ENCODE results near the gene KIF18A.

The KIF18A gene

DNA sequence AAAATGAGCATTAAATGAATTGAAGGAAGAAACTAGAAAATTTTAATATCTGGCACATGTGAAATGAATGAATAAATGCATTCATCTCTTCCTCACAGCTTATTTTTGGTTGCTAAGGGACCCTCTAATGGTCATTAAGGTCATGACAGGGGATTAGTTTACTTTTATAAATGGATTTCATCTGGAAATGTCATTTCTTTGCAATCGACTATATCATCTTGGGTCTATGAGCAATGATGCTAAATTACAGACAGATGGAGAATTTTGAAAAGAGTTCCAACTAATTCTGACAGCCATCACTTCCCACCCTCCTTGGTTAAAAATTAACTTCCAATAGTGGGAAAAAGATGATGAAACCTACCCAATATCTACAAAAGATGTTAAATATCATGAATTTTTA, 98.0 kb downstream of the KIF18A start:
- no peaks in the 10 kb centered on the region for H3K4me1 ChIP-seq
- no peak for DNase-seq
- TF ChIP-seq, protein P1, sequence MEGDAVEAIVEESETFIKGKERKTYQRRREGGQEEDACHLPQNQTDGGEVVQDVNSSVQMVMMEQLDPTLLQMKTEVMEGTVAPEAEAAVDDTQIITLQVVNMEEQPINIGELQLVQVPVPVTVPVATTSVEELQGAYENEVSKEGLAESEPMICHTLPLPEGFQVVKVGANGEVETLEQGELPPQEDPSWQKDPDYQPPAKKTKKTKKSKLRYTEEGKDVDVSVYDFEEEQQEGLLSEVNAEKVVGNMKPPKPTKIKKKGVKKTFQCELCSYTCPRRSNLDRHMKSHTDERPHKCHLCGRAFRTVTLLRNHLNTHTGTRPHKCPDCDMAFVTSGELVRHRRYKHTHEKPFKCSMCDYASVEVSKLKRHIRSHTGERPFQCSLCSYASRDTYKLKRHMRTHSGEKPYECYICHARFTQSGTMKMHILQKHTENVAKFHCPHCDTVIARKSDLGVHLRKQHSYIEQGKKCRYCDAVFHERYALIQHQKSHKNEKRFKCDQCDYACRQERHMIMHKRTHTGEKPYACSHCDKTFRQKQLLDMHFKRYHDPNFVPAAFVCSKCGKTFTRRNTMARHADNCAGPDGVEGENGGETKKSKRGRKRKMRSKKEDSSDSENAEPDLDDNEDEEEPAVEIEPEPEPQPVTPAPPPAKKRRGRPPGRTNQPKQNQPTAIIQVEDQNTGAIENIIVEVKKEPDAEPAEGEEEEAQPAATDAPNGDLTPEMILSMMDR (IDR thresholded peaks at IDR 0.05; ENCODE audit: low read depth, low read length): no peak
- no peaks in the 10 kb centered on the region for H3K9me3 ChIP-seq
- H3K4me3 ChIP-seq (ENCODE audit: low read depth, low read length): no peak overlapping the region
- H3K27me3 ChIP-seq: no peaks in the 10 kb centered on the region
- H3K36me3 ChIP-seq: no peaks in the 10 kb centered on the region

DNA sequence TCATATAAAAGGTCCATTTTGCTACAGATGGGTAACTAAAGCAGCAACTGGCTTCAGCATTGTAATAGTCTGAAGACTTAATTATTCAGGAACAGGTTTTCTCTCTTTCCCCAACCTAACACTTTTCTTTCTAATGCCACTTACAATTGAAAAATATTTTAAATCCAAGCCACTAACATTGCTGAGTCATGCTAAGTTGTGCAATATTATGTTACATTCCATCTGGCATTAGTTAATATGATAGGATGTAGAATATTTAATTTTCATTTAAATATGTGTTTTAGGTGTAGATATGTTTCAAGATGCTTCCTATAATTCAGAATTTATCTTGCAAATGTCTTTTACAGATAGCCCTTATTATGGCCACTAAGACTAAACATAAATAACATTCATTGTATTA, 98.6 kb downstream of the KIF18A start:
- no peaks in the 10 kb centered on the region for H3K4me1 ChIP-seq
- no peaks in the 10 kb centered on the region for H3K36me3 ChIP-seq
- H3K9me3 ChIP-seq: no peaks in the 10 kb centered on the region
- no peak for DNase-seq
- H3K27me3 ChIP-seq: no peaks in the 10 kb centered on the region
- TF ChIP-seq, protein P1 (IDR thresholded peaks at IDR 0.05; ENCODE audit: low read depth, low read length): no peak
- H3K4me3 ChIP-seq (ENCODE audit: low read depth, low read length): no peak overlapping the region

DNA sequence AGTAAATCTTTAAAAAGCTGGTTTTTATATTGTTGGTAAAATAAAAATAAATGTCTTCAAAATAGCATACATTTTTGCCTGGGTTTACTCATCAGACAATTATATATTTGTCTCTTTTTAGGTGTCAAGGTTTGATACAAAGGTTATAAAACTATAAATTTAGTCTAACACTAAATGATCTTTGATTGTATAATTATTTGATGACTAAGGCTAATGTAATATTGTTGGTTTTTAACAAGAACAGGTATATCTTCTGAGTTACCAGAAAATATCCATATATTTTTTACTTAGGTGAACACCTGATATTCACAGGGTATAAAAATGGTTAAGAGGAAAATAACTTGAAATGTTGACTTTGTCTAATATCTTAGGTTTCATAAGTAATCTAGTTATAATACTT, 104.3 kb downstream of the KIF18A start:
- Histone ChIP-seq H3K4me1 (no peaks in the 10 kb centered on the region), H3K36me3 (no peaks in the 10 kb centered on the region), H3K4me3 (ENCODE audit: low read depth, low read length) (no peak overlapping the region), H3K27me3 (no peaks in the 10 kb centered on the region), H3K9me3 (no peaks in the 10 kb centered on the region)
- TF ChIP-seq, protein P1 (IDR thresholded peaks at IDR 0.05; ENCODE audit: low read depth, low read length): no peak
- no peak for DNase-seq

DNA sequence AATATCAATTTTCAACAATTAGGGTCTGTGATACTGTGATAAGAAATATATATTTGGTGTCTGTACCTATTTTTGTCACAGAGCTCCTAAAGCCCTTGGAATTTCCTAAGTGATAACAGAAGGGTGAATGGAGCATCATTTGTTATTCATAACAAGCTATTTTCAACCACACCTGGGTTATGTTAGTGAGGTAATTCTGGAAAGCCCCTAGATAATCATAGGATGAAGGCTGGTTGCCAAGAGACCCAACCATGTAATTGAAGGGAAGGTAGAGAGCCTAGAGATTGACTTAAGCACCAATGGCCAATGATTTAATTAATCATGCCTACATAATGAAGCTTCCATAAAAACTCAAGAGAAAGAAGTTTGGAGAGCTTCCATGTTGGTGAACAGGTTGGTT, 109.4 kb downstream of the KIF18A start:
- Histone ChIP-seq H3K27me3 (no peaks in the 10 kb centered on the region), H3K36me3 (no peaks in the 10 kb centered on the region), H3K4me1 (no peaks in the 10 kb centered on the region), H3K4me3 (ENCODE audit: low read depth, low read length) (no peak overlapping the region), H3K9me3 (no peaks in the 10 kb centered on the region)
- TF ChIP-seq, protein P1 (IDR thresholded peaks at IDR 0.05; ENCODE audit: low read depth, low read length): no peak
- DNase-seq: no peak

DNA sequence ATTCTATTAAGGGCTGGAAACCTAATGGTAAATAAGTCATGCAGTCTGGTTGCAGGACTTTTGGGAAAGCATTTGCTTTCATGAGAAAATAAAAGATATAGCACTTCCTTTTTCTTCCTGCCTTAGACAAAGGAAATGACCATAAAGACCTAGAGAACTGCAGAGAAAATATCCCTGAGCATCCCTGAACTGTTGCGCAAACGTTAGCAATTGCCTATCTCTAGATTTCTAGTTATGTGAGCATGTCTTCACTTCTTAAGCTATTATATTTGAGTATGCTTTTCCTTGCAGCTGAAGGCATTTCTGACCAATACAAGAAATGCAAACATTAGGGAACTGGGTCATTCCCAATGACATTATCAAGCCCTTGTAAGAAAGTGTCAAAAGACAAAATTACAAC, 110.6 kb downstream of the KIF18A start:
- no peaks in the 10 kb centered on the region for H3K9me3 ChIP-seq
- no peaks in the 10 kb centered on the region for H3K27me3 ChIP-seq
- no peaks in the 10 kb centered on the region for H3K4me1 ChIP-seq
- H3K36me3 ChIP-seq: no peaks in the 10 kb centered on the region
- TF ChIP-seq, protein P1 (IDR thresholded peaks at IDR 0.05; ENCODE audit: low read depth, low read length): no peak
- no peak overlapping the region for H3K4me3 ChIP-seq (ENCODE audit: low read depth, low read length)
- DNase-seq: no peak

DNA sequence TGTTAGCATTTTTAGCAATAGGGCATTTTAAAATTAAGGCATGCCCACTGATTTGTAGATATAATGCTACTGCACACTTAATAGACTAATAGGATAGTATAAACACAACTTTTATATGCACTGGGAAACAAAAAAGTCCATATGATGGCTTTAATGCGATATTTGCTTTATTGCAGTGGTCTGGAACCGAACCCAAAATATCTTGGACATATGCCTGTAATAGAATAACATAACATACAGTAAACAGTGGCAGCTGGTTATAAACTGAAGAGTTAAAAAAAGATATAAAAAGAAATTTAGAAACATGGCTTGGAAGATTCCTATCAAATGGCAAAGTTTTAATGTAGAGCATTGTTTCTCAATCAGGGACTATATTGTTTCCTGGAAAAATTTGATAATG, 111.9 kb downstream of the KIF18A start:
- H3K4me3 ChIP-seq (ENCODE audit: low read depth, low read length): no peak overlapping the region
- H3K9me3 ChIP-seq: no peaks in the 10 kb centered on the region
- no peaks in the 10 kb centered on the region for H3K36me3 ChIP-seq
- H3K4me1 ChIP-seq: no peaks in the 10 kb centered on the region
- no peaks in the 10 kb centered on the region for H3K27me3 ChIP-seq
- TF ChIP-seq, protein P1 (IDR thresholded peaks at IDR 0.05; ENCODE audit: low read depth, low read length): no peak
- DNase-seq: no peak
